Right renal pelvis (tissue), 4 donors: ENCODE measurements around the gene ATF6B. TPM values are rescaled to one million over a fixed set of nuclear protein-coding genes. Genes with fewer than 3 reads are reported as not detected.
"Not testable (repeated sequence)": the region's sequence is repeated elsewhere in the genome, so short reads cannot be mapped to it uniquely, and the experiment has no call there.

Source experiments
- DNase-seq, 4 donors: peaks; one replicate each; pipeline ENCODE4 v3.0.0-alpha.2; 2013; ENCODE audit warnings: low read depth in 4 of 4, low spot score in 3 of 4, missing footprints in 1 of 4
- polyA plus RNA-seq, 4 donors: library from polyadenylated mRNA; unstranded; fragments of 120-200 nt; gene quantifications; one replicate each; pipeline ENCODE4 v1.2.1, GENCODE V29; 2013; ENCODE audit not compliant: insufficient read length in 4 of 4

ATF6B gene
- polyA plus RNA-seq, 4 donors = 98.3 to 104 (median 101) TPM

GRCh38 chr6:32085759-32086459, 42.1 kb downstream of the ATF6B start:
- DNase-seq = no peak

GRCh38 chr6:32084780-32085179, 43.3 kb downstream of the ATF6B start:
- DNase-seq = no peak

GRCh38 chr6:32083812-32084768, 44.0 kb downstream of the ATF6B start:
- DNase-seq = no peak

DNA sequence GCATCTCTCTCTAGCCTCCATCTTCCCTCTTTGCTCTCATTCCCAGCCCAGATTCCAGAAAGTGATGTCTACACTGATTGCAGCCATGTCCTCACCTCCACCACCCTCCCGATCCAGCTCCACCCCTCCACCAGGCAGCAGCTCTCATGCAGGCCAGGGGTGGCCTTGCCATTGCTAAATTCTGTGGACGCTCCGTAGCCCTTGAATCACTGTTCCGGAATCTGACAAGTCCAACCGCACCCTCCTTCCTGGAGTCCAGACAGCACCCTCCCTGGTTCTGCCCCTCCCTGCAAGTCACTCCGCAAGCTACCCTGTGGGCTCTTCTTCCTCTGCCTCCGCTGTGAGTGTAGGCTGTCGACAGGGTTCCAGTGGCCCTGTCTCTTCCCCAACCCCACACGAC, 45.1 kb downstream of the ATF6B start:
- no peak for DNase-seq

- DNase-seq = no peak
Measured at GRCh38 chr6:32082478-32082877, 45.6 kb downstream of the ATF6B start.

DNA sequence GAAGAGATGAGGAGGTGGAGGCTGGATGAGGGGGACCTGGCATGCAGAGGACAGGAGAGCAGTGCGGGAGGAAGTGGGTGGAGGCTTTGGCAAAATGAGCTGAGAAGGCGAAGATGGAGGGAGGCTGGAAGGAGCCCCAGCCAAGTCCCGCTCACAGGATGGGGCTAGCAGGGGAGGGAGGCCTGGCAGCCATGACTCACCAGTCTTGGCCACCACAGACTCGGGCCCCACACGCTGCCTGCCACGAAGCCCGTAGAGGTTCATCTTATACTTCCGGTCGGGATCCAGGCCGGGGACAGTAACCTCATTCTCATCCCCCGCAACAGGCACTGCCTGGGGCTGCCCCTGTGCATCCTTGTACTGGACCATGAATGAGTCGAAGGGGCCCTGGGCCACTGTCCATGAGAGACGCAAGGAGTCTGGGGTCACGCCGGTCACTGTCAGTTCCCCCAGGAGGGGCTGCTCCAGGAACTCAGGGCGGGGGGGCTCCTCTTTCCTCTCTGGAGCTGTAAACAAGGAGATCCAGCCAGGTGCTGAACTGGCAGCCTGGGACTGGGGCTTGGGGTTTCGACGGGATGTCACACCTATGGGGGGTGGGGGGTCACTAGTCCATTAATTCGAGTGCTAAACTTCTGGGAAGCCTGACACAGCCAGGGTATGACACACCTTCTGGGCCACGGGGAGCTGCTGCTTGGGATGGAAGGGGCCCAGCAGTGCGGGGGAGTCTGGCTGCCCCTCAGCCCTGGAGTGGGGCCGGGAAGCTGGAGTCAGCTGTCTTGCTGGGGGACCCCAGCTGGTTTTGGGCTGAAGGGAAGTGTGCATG, 46.7 kb downstream of the ATF6B start:
- no peak for DNase-seq

DNA sequence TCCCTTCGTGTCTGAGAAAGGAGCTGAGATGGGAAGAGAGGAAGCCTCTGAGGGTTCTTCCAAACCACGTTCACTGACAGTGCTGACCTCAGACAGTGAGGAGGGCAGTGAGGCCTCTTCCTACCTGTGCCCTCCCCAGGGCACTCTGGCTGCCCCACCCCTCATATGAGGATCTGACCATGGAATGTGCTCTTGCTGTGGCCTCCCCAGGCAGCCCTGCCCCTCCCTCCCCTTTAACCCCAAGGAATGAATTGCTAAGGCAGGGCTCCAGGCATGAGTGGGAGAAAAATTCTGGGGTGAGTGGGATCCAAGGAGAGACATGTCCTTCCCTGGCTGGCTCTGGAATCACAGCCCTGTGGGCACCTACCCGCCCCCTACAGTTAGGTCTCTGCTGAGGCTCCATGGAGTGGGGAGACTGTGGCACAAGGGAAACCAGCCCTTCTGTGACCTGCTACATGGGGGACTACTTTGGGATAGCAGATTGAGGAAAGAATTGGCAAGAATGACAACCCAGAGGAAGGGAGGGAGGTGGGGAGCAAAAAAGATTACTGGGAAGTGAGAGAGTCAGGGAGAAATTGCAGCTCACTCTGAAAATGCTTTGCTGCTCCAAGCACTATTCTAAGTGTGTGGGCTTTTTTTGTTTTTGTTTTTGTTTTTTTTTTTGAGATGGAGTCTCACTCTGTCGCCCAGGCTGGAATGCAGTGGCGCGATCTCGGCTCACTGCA, 48.3 kb downstream of the ATF6B start:
- no peak for DNase-seq

DNA sequence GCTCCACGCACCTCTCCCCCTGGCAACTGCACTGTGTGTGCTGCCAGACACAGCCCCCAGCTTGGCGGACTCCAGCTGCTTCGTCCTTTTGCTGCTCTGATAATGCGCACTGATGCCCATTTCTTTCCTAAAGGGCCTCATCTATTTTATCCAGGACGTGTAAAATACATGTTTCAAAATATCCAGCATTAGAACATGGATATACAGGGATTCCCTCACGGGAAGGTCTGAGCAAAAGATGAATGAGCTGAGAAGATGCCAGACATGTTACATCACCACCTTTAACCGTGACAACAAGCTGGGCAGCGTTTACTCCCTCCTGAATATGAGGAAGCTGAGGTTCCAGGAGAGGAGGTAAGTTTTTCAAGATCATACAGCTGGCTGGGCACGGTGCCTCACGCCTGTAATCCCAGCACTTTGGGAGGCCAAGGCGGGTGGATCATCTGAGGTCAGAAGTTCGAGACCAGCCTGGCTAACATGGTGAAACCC, 51.7 kb downstream of the ATF6B start:
- no peak for DNase-seq

- DNase-seq = no peak
Measured at GRCh38 chr6:32075781-32076180, 52.3 kb downstream of the ATF6B start.

DNA sequence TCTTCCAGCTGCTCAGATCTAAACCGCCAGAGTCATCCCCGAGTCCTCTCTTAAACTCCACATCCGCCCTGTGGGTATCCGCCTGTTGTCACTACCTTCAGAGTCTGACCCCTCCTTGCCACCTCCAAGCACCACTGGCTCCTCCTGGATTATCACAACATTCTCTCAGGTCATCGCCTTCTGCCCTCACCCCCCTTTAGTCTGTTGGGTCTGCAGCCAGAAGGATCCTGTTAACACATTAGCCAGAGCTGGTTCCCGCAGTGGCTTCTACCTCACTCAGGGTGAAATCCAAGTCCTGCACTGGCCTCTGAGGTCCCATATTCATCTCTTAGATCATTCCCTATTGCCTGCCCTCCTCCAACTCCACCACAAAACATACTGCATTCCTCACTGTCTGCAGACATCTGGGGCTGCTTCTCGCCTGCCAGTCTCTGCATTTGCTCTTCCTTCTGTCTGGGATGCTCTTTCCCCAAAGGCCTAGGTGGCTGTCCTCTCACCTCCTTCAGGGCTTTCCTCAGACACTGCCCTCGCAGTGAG, 53.0 kb downstream of the ATF6B start:
- no peak for DNase-seq

GRCh38 chr6:32073613-32074012, 54.4 kb downstream of the ATF6B start:
- DNase-seq = no peak

DNA sequence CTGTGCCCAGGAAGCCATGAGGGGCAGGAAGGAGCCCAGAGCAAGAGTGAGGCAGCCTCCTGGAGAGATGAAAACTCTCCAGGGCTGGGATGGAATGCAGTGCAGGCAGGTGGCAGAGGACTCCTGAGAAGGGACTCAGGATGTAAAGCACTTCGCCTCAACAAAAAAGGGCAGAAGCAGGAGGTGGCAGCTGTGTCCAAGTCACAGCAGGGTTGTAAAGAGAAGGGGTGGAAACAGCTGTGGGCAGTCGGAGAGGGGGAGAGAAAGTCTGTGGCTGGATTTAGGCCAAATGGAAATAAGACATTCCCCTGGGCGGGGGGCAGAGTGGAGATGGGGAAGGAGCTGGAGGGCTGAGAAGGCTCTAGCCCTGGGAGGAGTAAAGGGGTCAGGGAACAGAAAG, 54.9 kb downstream of the ATF6B start:
- no peak for DNase-seq

DNA sequence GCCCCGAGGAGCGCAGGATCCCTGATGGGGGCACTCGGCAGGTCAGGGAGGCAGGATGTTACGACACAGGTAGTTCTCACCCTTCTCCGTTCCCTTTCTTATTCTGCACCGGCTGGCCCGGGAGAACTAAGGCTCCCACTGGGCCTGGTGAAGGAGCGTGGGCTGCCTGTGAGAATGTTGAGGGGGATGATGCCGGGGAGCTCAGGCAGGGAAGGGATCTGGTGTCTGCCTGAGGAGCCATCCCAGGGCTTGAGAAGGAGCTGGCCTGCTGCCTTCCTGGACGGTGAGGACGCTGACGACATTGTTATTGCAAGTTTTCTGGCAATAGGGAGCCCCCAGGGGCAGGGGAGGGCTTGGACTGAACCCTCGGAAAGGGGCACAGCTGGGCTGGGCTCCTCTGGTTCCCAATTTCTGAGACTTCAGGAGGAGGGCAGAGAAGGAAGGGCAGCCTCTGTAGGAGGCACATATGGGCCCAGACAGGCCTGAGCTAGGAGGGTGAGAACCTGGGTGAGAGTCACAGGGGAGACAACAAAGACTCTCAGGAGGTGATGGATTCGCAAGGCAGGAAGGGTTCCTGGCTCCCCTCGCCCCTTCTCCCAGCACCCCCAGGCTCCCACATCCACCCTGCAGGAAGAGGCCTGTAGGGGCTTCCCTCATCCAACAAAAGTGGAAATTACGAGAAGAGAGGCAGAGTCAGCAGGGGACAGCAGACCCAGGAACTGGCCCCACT, 57.1 kb downstream of the ATF6B start:
- no peak for DNase-seq

DNA sequence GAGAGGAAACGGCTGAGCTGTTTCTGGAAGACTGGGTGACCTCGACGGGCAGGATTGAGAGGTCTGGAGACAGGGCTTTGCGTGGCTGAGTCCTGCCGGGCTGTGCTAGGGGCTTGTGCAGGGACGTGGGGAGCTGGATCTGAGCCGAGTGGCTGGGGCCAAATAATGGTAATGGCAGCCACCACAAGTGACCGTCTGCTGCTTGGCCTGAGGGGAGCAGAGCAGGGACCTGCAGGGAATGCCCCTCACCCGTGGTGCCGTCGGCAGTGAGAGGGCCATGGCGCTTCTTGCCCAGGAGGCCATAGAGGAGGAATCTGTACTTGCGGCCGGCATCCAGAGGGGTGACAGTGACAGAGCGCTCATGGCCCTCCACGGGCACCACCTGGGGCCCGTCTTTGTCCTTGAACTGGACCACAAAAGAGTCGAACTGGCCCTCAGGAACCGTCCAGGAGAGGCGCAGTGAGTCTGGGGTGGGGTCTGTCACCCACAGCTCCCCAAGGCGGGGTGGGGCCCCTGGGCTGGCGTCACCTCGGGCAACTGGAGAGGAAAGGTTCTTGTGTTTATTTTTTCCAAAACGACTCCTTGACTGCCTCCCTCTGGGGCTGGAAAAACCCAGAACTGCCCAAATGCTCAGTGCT, 58.0 kb downstream of the ATF6B start:
- no peak for DNase-seq

DNA sequence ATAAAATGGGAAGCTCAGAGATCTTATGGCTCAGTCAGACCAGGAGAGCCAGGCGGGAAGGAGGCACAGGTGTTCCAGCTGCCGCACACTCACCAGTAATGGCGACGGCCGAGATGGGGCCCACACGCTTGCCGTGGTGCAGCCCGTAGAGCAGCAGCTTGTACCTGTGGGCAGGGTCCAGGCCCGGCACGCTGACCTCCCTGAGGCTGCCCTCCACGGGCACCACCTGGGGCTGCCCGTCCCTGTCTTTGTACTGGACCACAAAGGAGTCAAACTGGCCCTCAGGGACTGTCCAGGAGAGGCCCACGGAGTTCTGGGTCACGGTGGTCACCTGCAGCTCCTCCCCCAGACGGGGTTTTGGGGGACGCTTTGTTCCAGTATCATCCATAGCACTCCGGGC, 58.6 kb downstream of the ATF6B start:
- no peak for DNase-seq

DNA sequence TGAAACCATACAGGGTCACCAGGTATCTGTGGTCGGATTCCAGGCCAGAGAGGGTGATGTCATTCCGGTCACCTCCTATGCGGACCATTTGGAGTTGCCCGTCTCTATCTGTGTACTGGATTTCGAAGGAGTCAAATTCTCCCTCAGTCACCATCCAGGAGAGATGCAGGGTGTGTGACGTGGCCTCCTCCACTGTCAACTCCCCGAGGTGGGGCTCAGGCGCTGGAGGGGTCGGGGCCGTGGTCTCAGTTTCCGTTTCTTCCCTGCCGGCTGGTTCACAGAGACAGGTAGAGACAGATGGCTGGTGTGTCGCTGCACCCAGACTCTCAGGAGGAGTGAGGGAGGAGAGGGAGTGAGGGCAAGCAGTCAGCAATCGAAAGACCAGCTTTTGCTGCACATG, 59.2 kb downstream of the ATF6B start:
- no peak for DNase-seq

DNA sequence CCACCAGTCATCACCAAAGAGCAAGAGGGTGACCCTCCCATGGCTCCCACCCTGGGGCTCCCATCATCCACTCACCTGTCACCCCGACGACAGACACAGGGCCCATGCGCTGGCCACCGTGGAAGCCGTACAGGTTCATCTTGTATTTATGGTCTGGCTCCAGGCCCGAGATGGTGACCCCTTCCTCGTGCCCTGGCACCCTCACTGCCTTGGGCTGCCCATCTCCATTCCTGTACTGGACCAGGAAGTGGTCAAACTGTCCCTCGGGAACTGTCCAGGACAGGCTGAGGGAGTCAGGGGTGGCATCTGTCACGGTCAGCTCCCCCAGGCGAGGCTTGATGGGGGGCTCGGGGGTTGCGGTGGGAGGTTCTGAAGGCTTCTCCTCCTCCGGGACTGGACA, 59.7 kb downstream of the ATF6B start:
- not testable (repeated sequence) for DNase-seq

DNA sequence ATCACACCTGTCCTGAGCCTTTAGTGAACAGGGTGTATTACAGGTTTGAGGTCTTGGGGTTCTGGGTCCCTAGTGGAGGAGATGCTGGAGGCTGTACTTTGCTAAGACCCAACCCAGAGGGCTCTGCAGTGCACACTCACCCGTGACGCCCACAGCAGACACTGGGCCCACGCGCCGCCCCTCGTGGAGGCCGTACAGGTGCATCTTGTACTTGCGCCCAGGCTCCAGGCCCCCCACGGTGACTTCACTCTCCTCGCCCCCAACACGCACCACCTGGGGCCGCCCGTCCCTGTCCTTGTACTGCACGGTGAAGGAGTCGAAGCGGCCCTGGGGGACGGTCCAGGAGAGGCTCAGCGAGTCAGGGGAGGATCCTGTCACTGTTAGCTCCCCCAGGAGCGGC, 60.5 kb downstream of the ATF6B start:
- not testable (repeated sequence) for DNase-seq
